H1 (cell line): ENCODE data around the gene BAZ2B. TPM values are rescaled to one million over a fixed set of nuclear protein-coding genes. Genes with fewer than 3 reads are reported as not detected.

Experiments used
- CTCF ChIA-PET: fragments of 300-600 bp; sonication (Branson Sonifier 250); formaldehyde crosslinking; loops from one replicate; lab custom pipeline; 2021; ENCODE audit not compliant: partially characterized antibody; lab: Charles Lee
- POLR2A ChIA-PET: fragments of 300-600 bp; sonication (Branson Sonifier 250); formaldehyde crosslinking; loops from one replicate; lab custom pipeline; 2021; ENCODE audit warnings: inconsistent platforms; ENCODE audit not compliant: partially characterized antibody; lab: Charles Lee
- DNase-seq, 2 experiments: peaks; one replicate each; pipeline versions ENCODE4 v3.0.0 to v3.0.0-alpha.2; 2010 to 2022; ENCODE audit warnings: low spot score in 2 of 2, low read depth in 1 of 2, mixed read lengths in 1 of 2
- FAIRE-seq: peaks from 2 replicates; lab custom pipeline; 2011; peaks lifted over from hg19 to GRCh38; lab: Jason Lieb, UNC
- H2AFZ ChIP-seq: 2 replicates; pipeline ENCODE4 v1.8.1; 2012; ENCODE audit warnings: low read length, inconsistent platforms
- H2AK5ac ChIP-seq: 2 replicates; pipeline ENCODE4 v1.6.1; 2013; ENCODE audit warnings: low read depth, low read length
- H2BK120ac ChIP-seq: replicated peaks from 2 replicates; pipeline ENCODE3; 2013; ENCODE audit warnings: low read depth, low read length, inconsistent platforms
- H2BK12ac ChIP-seq: 2 replicates; pipeline ENCODE4 v1.6.1; 2013; ENCODE audit warnings: low read depth, low read length
- H2BK15ac ChIP-seq: 2 replicates; pipeline ENCODE4 v1.6.1; 2013; ENCODE audit warnings: low read length
- H2BK20ac ChIP-seq: 2 replicates; pipeline ENCODE4 v1.6.1; 2013; ENCODE audit warnings: low read length
- H2BK5ac ChIP-seq: 2 replicates; pipeline ENCODE4 v1.6.1; 2013; ENCODE audit warnings: low read depth, low read length
- H3K14ac ChIP-seq: 2 replicates; pipeline ENCODE4 v1.6.1; 2013; ENCODE audit warnings: inconsistent platforms; ENCODE audit not compliant: insufficient read length
- H3K18ac ChIP-seq: 2 replicates; pipeline ENCODE4 v1.6.1; 2013; ENCODE audit warnings: low read length; ENCODE audit errors: extremely low read depth
- H3K23ac ChIP-seq: 2 replicates; pipeline ENCODE4 v1.6.1; 2013; ENCODE audit warnings: inconsistent platforms; ENCODE audit not compliant: insufficient read length
- H3K23me2 ChIP-seq: 2 replicates; pipeline ENCODE4 v1.6.1; 2013; ENCODE audit warnings: low read depth, low read length
- H3K27ac ChIP-seq: 2 replicates; pipeline ENCODE4 v1.6.1; 2011; ENCODE audit warnings: low read depth, low read length, inconsistent platforms
- H3K27me3 ChIP-seq, 4 experiments: replicated peaks in 1 of 4; 1 replicate in 1 of 4; 2 replicates in 3 of 4; pipeline versions ENCODE4 v1.6.1 to v1.8.1; 2011 to 2013; ENCODE audit warnings: low read length in 3 of 4, mild to moderate bottlenecking in 3 of 4, inconsistent platforms in 2 of 4, mixed read lengths in 2 of 4, moderate library complexity in 1 of 4; ENCODE audit not compliant: control insufficient read depth in 3 of 4, insufficient read depth in 3 of 4; ENCODE audit errors: extremely low read depth in 1 of 4
- H3K36me3 ChIP-seq, 4 experiments: 2 replicates each; pipeline versions ENCODE4 v1.6.1 to v1.8.1; 2011 to 2013; ENCODE audit warnings: mild to moderate bottlenecking in 4 of 4, low read length in 3 of 4, moderate library complexity in 2 of 4, control low read depth in 1 of 4, inconsistent platforms in 1 of 4; ENCODE audit not compliant: insufficient read depth in 4 of 4, control insufficient read depth in 2 of 4
- H3K4ac ChIP-seq: replicated peaks from 2 replicates; pipeline ENCODE3; 2013; ENCODE audit warnings: low read length, low read depth, mixed read lengths, inconsistent platforms; ENCODE audit not compliant: insufficient read length
- H3K4me1 ChIP-seq, 4 experiments: replicated peaks in 1 of 4; 1 replicate in 1 of 4; 2 replicates in 3 of 4; pipeline versions ENCODE4 v1.6.1 to v1.8.1; 2011 to 2013; ENCODE audit warnings: low read length in 3 of 4, inconsistent platforms in 2 of 4, mixed read lengths in 1 of 4; ENCODE audit not compliant: insufficient read depth in 4 of 4, control insufficient read depth in 3 of 4
- H3K4me2 ChIP-seq, 2 experiments: 2 replicates each; pipeline versions ENCODE4 v1.6.1 to v1.8.1; 2011 to 2013; ENCODE audit warnings: low read depth in 2 of 2, low read length in 2 of 2, control low read depth in 1 of 2, inconsistent platforms in 1 of 2, mild to moderate bottlenecking in 1 of 2; ENCODE audit not compliant: insufficient read depth in 1 of 2
- H3K4me3 ChIP-seq, 4 experiments: fragments of 200-600, 300-600 bp in 1 of 4; sonication (generic), shearing (Covaris generic), sonication (Bioruptor Twin) in 1 of 4; 2 replicates each; pipeline versions ENCODE4 v1.5.1 to v1.8.1; 2011 to 2016; ENCODE audit warnings: low read length in 4 of 4, low read depth in 3 of 4, control low read depth in 2 of 4, inconsistent platforms in 2 of 4, mild to moderate bottlenecking in 2 of 4, mixed read lengths in 1 of 4, moderate library complexity in 1 of 4; ENCODE audit not compliant: insufficient read depth in 2 of 4; ENCODE audit errors: extremely low read depth in 1 of 4
- H3K56ac ChIP-seq: replicated peaks from 2 replicates; pipeline ENCODE3; 2013; ENCODE audit warnings: low read depth, mild to moderate bottlenecking, mixed read lengths, low read length, inconsistent platforms; ENCODE audit not compliant: insufficient read length
- H3K79me1 ChIP-seq: 2 replicates; pipeline ENCODE4 v1.6.1; 2013; ENCODE audit warnings: low read depth, low read length, control low read depth
- H3K79me2 ChIP-seq, 2 experiments: 2 replicates each; pipeline versions ENCODE4 v1.6.1 to v1.8.1; 2012 to 2013; ENCODE audit warnings: low read length in 2 of 2, mild to moderate bottlenecking in 2 of 2, inconsistent platforms in 1 of 2; ENCODE audit not compliant: insufficient read depth in 2 of 2, control insufficient read depth in 1 of 2
- H3K9ac ChIP-seq, 4 experiments: replicated peaks in 1 of 4; 1 replicate in 1 of 4; 2 replicates in 3 of 4; pipeline versions ENCODE4 v1.6.1 to v1.8.1; 2011 to 2013; ENCODE audit warnings: low read depth in 3 of 4, low read length in 3 of 4, control low read depth in 2 of 4, mild to moderate bottlenecking in 2 of 4, moderate library complexity in 2 of 4, inconsistent platforms in 1 of 4; ENCODE audit errors: extremely low read depth in 1 of 4
- H3K9me3 ChIP-seq, 2 experiments: 2 replicates each; pipeline versions ENCODE4 v1.6.1 to v1.8.1; 2012 to 2013; ENCODE audit warnings: mild to moderate bottlenecking in 2 of 2, moderate library complexity in 2 of 2, control low read depth in 1 of 2, inconsistent platforms in 1 of 2, low read depth in 1 of 2, low read length in 1 of 2, mixed read lengths in 1 of 2; ENCODE audit not compliant: insufficient read depth in 2 of 2
- H4K20me1 ChIP-seq, 2 experiments: replicated peaks in 1 of 2; 2 replicates each; pipeline versions ENCODE3 to v1.8.1; 2011 to 2013; ENCODE audit warnings: inconsistent platforms in 2 of 2, low read length in 2 of 2, mild to moderate bottlenecking in 1 of 2; ENCODE audit not compliant: insufficient read depth in 2 of 2, control insufficient read depth in 1 of 2
- H4K5ac ChIP-seq: 2 replicates; pipeline ENCODE4 v1.6.1; 2013; ENCODE audit warnings: low read length, low read depth, mixed read lengths, inconsistent platforms; ENCODE audit not compliant: insufficient read length
- H4K8ac ChIP-seq: 2 replicates; pipeline ENCODE4 v1.8.0; 2013; ENCODE audit warnings: mild to moderate bottlenecking, moderate library complexity, low read length, inconsistent platforms; ENCODE audit not compliant: insufficient read depth; ENCODE audit errors: extremely low read depth
- H4K91ac ChIP-seq: replicated peaks from 2 replicates; pipeline ENCODE3; 2013; ENCODE audit warnings: low read length, mixed read lengths, inconsistent platforms; ENCODE audit not compliant: insufficient read length
- BACH1 ChIP-seq: IDR thresholded peaks from 2 replicates; pipeline ENCODE4 v1.6.1; 2012; ENCODE audit warnings: low read length, improper control_type of control experiment
- BRCA1 ChIP-seq: IDR thresholded peaks from 2 replicates; pipeline ENCODE4 v1.6.1; 2012; ENCODE audit warnings: low read depth, low read length, improper control_type of control experiment
- CBX8 ChIP-seq: fragments of 300-800, 300-1000 bp; sonication (generic); IDR thresholded peaks from 2 replicates; pipeline ENCODE4 v1.7.1; 2016; ENCODE audit warnings: low read depth, low read length, borderline replicate concordance
- NRF1 ChIP-seq: IDR thresholded peaks from 2 replicates; pipeline ENCODE4 v1.6.1; 2011; ENCODE audit warnings: mild to moderate bottlenecking, low read depth, low read length, improper control_type of control experiment
- RAD21 ChIP-seq, 2 experiments: IDR thresholded peaks in 1 of 2; conservative IDR thresholded peaks in 1 of 2; 2 replicates each; pipeline ENCODE4 v1.6.1; 2011; ENCODE audit warnings: low read depth in 2 of 2, low read length in 2 of 2, improper control_type of control experiment in 1 of 2, inconsistent platforms in 1 of 2, mild to moderate bottlenecking in 1 of 2, moderate library complexity in 1 of 2
- SIN3A ChIP-seq, 2 experiments: IDR thresholded peaks in 1 of 2; conservative IDR thresholded peaks in 1 of 2; 2 replicates each; pipeline ENCODE4 v1.6.1; 2011 to 2012; ENCODE audit warnings: low read length in 2 of 2, improper control_type of control experiment in 1 of 2, low read depth in 1 of 2, mild to moderate bottlenecking in 1 of 2
- WGBS, 2 experiments: shearing (Covaris generic) in 1 of 2; methylation state at CpG; one replicate each; pipeline versions ENCODE4 v1.1.6 to v1.1.7; 2013 to 2015; ENCODE audit warnings: low lambda C conversion rate in 2 of 2, mixed read lengths in 2 of 2, inconsistent platforms in 1 of 2, low coverage in 1 of 2, missing lambda C conversion rate in 1 of 2; ENCODE audit not compliant: insufficient replicate concordance in 2 of 2, insufficient coverage in 1 of 2, insufficient read length in 1 of 2; ENCODE audit errors: extremely low coverage in 1 of 2, missing lambda C conversion rate in 1 of 2; 5-methylcytosine and 5-hydroxymethylcytosine counted together
- polyA plus RNA-seq, 7 experiments: library from polyadenylated mRNA; depleted of rRNA in 3 of 7; stranded (reverse) in 5 of 7; unstranded in 2 of 7; fragments of >200 nt in 5 of 7; fragments of 200-250 nt in 2 of 7; gene quantifications; 1 replicate in 5 of 7; 2 replicates in 1 of 7; 4 replicates in 1 of 7; pipeline versions ENCODE4 v1.2.1 to v1.2.3, GENCODE V29; 2011 to 2013; ENCODE audit warnings: missing spikeins in 2 of 7, mixed read lengths in 2 of 7
- total RNA-seq: library from RNA; stranded (reverse); fragmentation: NEBNext Ultra II Directional; extraction: Animal tissue kit (Norgen Biotek cat#: 25700); gene quantifications from 2 replicates; pipeline ENCODE4 v1.2.1, GENCODE V29; 2021

The BAZ2B gene
- total and polyA plus RNA-seq, 2 of the 8 experiments (the other 6 are each of a cell fraction or from before 2014, with no cell fraction given), result 15.2 to 46.3 TPM

DNA sequence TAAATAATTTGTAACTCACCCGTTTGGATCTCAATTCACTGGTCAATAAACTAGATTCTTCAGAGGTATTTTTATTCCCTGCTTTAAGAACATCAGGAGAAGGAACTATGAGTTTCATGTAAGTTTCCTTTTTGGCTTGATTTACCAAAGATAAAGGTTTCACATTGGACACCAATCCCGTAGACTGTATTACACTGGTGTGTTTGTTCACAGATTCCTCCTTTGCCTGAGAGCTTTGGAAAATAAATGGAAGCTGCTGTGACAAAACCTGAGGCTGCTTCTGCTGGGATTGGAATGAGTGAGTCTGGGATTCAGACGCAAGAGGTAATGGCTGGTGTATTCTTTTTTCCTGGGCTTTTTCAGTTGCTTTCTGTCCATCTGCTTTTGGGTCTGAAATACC, 178.1 kb downstream of the BAZ2B start:
- no peak overlapping the region for H2BK5ac ChIP-seq
- no peak overlapping the region for H3K9ac ChIP-seq
- no peak overlapping the region for H2BK20ac ChIP-seq
- no peak overlapping the region for H4K5ac ChIP-seq
- H3K36me3 ChIP-seq, result peaks cover 0 to 37% (median 8%) of the 10 kb centered on the region in 4 experiments; a peak in 5 of 8 replicates
- no peaks in the 10 kb centered on the region for H3K79me1 ChIP-seq
- H3K9me3 ChIP-seq, result no peaks in the 10 kb centered on the region
- no peak overlapping the region for H3K4ac ChIP-seq
- H3K14ac ChIP-seq, result no peak overlapping the region
- H2BK15ac ChIP-seq, result no peak overlapping the region
- no peak overlapping the region for H2AK5ac ChIP-seq
- H3K27me3 ChIP-seq, result no peaks in the 10 kb centered on the region
- no peaks in the 10 kb centered on the region for H3K4me1 ChIP-seq
- WGBS, 2 experiments, result 89% methylated on average over 3 of the region's 3 CpGs; no CpG with 5 or more reads in 1 of the 2 experiments
- ChIA-PET CTCF (no interaction called here), POLR2A (no interaction called here)
- no peak overlapping the region for H3K4me2 ChIP-seq
- H4K20me1 ChIP-seq, result no peaks in the 10 kb centered on the region
- no peak overlapping the region for H2AFZ ChIP-seq
- H3K27ac ChIP-seq, result no peak overlapping the region
- H3K56ac ChIP-seq, result no peak overlapping the region
- no peak overlapping the region for H4K8ac ChIP-seq
- no peak overlapping the region for H4K91ac ChIP-seq
- no peak overlapping the region for H3K18ac ChIP-seq
- no peak overlapping the region for H2BK12ac ChIP-seq
- H2BK120ac ChIP-seq, result no peak overlapping the region
- no peak overlapping the region for H3K23ac ChIP-seq
- TF ChIP-seq CBX8 (no peak), NRF1 (no peak), BACH1 (no peak), BRCA1 (no peak), SIN3A (conservative IDR thresholded peaks at IDR 0.05 in 1 of 2, IDR thresholded peaks at IDR 0.05 in 1 of 2; ENCODE audit: low read depth in 1 of 2, low read length in 2 of 2) (no peak), RAD21 (IDR thresholded peaks at IDR 0.05 in 1 of 2, conservative IDR thresholded peaks at IDR 0.05 in 1 of 2; ENCODE audit: low read depth in 2 of 2, low read length in 2 of 2) (no peak)
- TF ChIP-seq, all 59 proteins: peak for 0
- Histone ChIP-seq H3K4me3 (no peak overlapping the region), H3K79me2 (no peaks in the 10 kb centered on the region), H3K23me2 (no peaks in the 10 kb centered on the region)
- FAIRE-seq, result no peak
- no peak for DNase-seq
